Neural cell (in vitro differentiated cells): ENCODE measurements around the gene SDK2.

Experiments
- CTCF ChIP-seq: fragments of 450-650 bp; IDR thresholded peaks from 2 replicates; pipeline ENCODE4 v1.5.1; 2014; ENCODE audit warnings: antibody characterized with exemption, mild to moderate bottlenecking, moderate library complexity; ENCODE audit not compliant: poor library complexity, severe bottlenecking
- EP300 ChIP-seq: fragments of 450-650 bp; conservative IDR thresholded peaks from 2 replicates; pipeline ENCODE4 v1.6.1; 2014; ENCODE audit warnings: antibody characterized with exemption, mild to moderate bottlenecking, moderate library complexity; ENCODE audit not compliant: poor library complexity, severe bottlenecking
- EZH2 ChIP-seq: fragments of 200-600, 300-800 bp; shearing (Covaris generic), sonication (generic); IDR thresholded peaks from 2 replicates; pipeline ENCODE4 v1.6.1; 2014; ENCODE audit warnings: antibody characterized with exemption, low read length, borderline replicate concordance, mild to moderate bottlenecking; ENCODE audit not compliant: insufficient read depth, poor library complexity, severe bottlenecking
- POLR2AphosphoS5 ChIP-seq: IDR thresholded peaks from 2 replicates; pipeline ENCODE4 v1.6.1; 2012
- TAF1 ChIP-seq: IDR thresholded peaks from 2 replicates; pipeline ENCODE4 v1.6.1; 2012; ENCODE audit warnings: low read depth

DNA sequence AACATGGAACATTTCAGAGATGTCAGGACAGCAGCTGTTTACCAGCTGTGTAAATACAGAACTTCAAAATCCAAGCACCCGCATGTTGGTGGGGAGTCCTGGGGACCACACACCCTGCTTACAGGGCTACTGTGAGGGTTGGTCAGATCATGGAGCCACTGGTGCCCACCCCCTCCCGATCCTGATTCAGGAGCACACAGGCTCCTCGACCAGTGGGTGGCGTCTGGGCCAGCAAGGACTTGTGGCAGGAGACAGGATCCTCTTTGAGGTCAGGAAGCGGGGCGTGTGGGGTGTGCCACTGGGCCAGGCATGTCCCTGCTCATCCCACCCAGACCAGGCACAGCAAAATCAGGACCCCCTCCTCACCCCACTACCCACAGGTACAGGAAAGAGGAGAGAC, 83.6 kb downstream of the SDK2 start:
- TF ChIP-seq EP300, result no peak
- TF ChIP-seq CTCF, result no peak
- TF ChIP-seq TAF1, result no peak
- no peak for TF ChIP-seq EZH2
- no peak for TF ChIP-seq POLR2AphosphoS5
